G401.6 (cell line): ENCODE results near the gene EPDR1.
"Not testable (repeated sequence)": the region's sequence is repeated elsewhere in the genome, so short reads cannot be mapped to it uniquely, and the experiment has no call there.

Experiments
- FAIRE-seq: peaks from 2 replicates; lab custom pipeline; 2012; peaks lifted over from hg19 to GRCh38; lab: Jason Lieb, UNC

EPDR1 gene

DNA sequence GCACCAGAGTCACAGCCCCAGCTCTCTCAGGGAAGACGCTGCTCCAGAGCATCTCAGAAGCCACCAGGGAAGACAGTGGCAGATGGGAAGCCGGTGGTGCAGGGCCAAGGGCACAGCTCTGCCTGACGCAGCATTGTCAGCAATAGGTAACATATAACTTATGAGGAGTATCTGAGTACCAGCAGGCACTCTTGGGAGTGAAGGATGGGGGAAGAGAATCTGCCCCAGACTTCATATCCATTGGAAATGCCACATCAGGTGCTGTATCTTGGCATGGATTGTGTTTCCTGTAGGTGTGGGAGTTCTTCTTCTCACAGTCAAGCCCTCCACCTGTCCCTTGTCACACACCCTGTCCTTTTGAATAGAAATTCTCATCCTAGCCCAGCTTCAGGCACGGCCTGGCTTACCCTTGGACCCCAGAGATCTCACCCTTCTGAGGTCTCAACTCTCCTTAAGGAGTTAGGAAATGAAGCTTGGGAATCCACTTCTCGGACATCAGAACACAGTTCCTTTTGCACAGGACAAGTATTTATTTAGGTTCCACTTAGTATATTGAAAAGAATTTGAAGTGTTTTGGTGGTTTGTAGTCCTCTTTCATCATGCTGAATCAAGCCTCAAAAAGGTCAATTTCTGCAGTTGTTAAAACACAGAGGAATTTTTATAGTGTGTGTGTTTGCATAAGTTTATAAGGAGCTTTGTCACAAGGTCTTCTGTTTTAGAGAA, 9.9 kb downstream of the EPDR1 start:
- FAIRE-seq, result no peak

DNA sequence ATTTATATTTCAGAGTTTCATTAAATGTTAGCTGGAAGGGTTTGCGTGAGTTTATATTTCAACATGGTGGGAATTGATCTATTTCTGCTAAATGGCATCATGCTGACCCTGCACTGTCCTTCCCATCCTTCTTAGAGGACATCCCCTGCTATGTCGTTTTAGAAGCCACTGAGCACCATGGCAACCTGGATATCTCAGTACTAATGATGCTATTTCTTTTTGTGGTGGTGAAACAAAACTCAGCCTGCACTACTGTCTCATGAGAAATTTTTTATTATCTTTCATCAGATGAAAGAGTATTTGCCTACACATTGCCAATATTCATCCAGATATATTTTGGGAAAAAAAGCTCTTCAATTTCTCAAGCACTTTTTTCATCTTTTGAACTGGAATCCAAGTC, 12.1 kb downstream of the EPDR1 start:
- no peak for FAIRE-seq

DNA sequence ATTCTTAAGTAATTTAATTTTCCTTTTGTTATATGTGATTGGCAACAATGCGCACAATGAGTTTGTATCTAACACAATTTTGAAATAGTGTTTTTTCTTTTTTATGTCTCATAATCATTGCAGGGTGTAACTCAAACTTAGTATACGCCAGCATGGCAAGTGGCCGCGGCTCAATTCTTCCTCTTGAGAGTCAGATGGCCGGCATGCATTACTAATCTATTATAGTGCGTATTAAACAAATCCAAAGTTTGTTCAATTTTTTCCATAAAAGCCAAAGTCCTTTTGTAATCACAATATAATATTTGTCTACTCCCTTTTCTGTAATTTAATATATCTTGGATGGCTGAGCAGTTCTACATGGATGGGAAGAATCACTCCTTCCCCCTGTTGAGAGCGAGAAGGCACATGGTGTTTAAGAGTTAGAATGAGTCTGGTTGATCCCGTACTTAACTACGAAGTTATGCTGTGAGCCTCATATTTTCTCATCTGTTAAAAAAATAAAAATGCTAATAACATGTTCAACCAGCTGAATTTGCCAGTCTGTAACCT, 12.7 kb downstream of the EPDR1 start:
- no peak for FAIRE-seq

DNA sequence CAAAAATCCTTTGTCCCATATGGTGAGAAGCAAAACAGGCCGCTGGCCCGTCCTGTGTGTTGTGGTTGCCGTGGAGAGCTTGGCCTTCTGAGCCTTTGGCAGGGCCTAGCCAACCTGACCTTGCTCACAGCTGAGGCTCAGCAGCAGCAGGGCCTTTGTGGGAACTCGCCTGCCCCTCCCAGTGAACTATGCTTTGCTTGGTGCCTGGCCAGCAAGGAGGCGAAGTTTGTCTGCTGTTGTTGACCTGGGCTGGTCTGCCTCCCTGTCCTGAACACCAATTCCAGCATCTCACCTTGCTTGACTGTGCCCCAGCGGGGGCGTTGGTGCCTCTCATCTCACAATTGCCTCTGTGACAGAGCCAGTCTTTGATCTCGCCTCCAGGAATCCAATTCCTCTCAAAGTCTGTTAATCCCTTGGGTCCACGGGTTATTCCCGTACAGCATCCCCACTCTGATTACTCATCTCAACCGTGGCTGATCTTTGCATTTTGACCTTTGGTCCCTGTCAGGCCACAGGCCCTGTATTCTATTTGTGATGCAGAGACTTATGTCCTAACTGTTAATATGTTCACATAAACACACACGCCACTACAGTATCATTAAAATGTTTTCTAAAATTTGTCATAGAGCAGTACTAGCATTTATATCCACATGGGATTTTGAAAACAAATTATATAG, 22.6 kb downstream of the EPDR1 start:
- FAIRE-seq, result no peak

DNA sequence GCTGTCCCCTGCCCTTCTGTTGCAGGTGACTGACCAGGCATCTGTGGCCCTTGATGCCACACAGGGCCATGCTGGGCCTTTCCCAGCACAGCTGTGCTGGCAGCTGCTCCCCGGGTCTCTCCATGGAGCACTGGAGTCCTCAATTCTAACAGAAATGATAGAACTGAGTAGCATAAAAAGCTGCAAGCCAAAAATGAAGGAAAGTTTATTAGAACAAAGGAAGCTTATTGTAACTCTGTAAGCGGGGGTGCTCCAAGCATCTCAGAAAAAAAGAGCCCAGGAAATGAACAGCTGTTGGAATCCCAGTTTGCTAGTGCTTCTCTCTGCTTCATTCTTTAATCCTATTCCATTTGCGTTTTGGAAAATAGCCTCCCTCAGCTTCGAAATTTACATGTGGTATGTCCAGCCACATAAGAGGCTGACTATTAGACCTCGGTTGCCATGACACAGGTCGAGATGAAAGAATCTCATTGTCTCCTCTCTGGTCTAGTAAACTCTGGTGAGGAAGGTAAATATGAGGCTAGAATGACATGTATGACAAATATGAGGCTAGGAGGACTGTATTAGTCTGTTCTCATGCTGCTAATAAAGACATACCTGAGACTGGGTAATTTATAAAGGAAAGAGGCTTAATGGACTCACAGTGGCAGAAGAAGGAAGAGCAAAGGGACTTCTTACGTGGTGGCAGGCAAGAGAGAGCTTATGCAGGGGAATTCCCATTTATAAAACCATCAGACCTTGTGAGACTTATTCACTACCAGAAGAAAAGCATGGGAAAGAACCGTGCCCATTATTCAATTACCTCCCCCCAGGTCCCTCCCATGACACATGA, 23.7 kb downstream of the EPDR1 start:
- no peak for FAIRE-seq

DNA sequence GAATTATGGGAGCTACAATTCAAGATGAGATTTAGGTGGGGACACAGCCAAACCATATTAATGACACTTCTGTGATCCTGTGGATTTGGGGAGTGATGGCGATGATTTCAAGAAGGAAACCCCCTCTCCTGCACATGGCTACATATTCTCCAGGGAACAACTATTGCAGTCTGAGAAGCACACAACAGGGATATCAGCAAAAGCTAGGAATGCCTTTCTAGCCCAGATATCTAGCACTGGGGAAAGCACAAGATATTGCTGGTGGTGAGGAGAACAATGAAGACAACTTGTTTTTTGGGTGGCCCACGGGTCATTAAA, 24.3 kb downstream of the EPDR1 start:
- no peak for FAIRE-seq

DNA sequence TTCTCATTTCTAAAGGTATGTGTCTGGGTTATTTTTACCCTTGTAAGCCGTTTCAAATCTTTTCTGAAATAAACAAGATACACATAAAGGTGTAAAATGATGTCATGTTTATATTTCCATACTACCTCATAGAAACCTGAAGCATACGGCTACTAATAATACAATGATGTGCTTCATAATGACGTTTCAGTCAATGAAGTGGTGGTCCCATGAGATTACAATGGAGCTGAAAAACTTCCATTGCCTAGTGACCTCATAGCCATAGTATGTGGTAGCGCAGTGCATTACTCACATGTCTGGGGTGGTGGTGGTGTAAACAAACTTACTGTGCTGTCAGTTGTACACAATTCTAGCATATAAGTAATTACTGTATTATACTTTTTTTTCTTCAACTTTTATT, 24.9 kb downstream of the EPDR1 start:
- FAIRE-seq, result no peak

DNA sequence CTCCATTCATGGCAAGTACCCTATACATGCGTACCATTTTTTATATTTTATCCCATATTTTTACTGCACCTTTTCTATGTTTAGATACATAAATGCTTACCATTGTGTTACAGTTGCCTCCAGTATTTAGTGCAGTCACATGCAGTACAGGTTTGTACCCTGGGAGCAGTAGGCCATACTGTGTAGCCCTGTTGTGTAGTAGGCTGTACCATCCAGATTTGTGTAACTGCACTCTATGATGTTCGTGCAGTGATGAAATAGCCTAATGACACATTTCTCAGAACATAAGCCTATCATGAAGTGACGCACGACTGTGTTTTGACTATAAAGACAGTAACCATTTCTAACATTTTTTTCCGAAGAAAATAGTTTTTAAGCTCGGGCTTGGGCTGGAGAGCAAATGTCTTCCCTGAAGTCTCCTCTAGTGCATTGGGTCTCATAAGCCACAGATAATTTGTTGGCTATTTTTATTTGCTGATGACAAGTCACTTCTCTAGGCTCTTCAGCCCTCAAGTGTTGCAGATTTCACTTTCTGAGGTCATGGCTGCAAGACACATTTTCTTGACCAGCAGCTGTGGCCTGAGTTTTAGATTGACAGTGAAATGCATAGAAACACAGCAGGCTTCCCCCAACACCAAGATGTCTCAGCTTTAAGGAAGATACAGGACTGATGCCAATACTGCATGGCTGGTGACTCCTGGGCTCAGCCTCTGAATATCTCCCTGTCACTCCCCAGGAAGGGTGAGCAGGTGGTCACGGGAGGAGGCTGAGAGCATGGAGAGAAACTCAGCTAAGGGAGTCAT, 26.9 kb downstream of the EPDR1 start:
- no peak for FAIRE-seq

DNA sequence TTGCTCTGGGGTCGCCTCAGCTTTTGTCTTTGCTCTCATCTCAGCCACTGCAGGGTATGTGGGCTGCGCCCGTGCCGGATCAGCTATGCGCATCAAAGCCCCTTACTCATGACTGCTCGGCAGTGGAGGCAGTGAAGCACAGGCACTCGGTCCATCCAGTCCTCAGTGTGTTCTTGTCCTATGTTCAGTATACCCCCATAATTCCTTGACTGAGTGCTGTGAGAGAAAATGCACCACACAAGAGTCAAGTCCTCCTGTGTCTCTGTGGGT, 27.4 kb downstream of the EPDR1 start:
- FAIRE-seq, result no peak

DNA sequence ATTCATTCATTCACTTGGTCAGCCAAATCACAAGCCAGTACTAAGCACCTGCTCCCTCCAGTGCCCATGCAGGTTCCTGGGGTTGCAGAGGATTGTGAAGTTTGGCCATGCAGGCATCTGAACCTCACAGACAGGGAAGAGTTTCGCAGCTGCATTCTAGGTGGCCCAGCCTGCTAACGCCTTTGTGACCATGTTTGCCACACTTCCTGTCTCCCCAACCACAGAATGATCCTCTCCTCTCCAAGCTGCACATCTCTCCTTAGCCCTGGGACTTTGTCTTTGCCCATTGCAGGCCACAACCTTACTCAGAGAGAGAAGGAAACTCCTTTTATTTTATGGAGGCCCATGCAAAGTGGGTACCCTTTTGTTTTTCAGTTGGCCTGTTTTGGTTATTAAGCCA, 31.8 kb downstream of the EPDR1 start:
- no peak for FAIRE-seq

DNA sequence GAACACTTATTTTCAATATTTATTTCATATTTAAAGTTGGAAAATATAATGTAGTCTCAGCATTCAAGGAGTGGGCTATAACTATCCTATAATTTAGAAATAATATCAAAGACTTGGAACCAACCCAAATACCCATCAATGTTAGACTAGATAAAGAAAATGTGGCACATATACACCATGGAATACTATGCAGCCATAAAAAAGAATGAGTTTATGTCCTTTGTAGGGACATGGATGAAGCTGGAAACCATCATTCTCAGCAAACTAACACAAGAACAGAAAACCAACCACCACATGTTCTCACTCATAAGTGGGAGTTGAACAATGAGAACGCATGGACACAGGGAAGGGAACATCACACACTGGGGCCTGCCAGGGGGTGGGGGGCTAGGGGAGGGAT, 33.8 kb downstream of the EPDR1 start:
- FAIRE-seq, result not testable (repeated sequence)

DNA sequence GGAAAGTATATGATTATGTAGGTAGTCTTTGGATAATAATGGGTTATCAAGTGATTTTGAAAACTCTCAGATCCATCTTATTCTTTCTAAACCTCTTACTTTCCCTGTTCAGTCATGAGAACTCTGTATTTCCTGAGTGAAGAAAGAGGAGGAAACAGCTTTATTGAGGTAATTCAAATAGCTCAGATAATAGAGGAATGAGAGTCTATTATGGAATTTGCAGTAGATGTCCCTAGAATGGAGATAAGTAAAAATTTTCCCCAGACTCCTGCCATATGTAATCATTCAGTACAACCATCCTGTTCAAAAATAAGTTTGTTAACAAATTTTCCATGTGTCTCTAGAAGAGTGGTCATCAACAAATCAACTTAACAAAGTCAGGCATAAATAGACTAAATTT, 36.4 kb downstream of the EPDR1 start:
- FAIRE-seq, result no peak

DNA sequence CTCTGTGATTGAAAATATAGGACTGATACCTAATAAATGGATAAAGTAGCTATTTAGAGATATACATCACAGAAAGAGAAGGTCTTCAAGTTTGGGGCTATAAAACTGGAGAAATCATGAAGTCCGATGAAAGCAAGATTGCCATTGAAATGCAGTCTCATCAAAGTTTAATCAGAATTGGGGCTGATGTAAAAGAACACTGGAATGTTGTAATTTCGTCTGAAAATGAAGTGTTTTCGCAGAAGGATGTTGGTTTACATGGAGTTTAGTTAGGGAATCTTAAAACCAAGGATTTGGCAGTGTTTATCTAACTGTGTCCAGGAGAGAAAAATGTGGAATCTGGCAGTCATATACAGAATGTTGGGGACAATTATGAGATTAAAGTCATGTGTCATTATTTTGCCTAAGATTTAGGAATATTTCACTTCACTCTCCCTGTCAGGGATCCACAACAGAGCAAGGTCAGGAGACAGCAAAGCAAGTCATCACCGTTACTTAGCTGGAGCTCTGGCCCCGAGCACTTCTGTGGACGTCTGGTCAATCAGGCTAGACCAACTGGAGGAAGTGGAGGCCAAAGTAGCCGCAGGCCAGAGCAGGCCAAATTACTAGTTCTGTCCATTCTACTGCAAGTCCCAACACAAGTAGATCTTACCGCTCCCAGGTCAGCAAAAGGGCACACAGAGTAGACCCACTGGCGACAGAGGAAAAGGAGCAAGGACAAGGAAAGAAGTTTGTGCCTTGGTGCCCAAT, 37.0 kb downstream of the EPDR1 start:
- no peak for FAIRE-seq

DNA sequence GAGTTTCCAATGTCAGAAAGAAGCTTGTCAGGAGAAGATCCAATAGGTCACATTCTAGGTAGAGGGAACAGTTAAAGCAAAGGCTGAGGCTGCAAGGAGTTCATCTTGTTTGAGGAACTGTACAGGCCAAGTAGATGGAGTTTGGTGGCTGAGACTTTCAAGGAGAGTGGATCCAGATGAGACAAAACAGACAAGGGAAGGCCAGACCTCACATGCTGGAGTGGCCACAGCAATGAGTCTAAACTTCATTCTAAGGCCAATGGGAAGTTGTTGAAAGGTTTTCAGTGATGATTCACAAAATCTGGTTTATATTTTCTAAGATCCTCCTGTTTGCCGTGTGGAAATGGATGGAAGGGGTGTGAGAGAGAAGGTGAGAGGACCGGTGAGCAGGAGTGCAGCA, 40.0 kb downstream of the EPDR1 start:
- FAIRE-seq, result no peak

DNA sequence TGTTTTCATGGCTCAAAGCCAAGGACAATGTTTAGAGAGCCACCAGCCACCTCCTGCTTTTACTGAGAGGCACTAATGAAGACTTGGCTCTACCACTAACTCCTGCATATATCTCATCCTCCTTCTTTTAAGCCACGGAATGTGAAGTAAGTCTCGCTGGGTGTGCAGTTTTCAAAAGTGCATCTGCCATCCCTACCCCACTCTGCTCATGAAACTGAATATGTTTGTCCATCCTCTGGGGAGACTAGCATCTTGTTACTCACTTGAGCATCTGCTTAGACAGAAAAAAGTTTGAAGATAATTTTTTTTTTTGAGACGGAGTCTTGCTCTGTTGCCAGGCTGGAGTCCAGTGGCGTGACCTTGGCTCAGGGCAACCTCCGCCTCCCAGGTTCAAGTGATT, 40.8 kb downstream of the EPDR1 start:
- no peak for FAIRE-seq

DNA sequence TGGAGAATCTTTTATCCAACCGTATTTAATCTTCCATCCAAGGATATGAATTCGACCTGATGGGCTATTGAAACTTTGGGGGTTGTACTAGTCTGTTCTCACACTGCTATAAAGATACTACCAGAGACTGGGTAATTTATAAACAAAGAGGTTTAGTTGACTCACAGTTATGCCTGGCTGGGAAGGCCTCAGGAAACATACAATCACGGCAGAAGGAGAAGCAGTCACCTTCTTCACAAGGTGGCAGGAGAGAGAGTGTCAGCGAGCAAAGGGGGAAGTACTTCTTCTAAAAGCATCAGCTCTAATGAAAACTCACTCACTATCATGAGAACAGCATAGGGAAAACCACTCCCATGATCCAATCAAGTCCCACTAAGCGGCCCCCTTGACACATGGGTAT, 43.8 kb downstream of the EPDR1 start:
- no peak for FAIRE-seq

DNA sequence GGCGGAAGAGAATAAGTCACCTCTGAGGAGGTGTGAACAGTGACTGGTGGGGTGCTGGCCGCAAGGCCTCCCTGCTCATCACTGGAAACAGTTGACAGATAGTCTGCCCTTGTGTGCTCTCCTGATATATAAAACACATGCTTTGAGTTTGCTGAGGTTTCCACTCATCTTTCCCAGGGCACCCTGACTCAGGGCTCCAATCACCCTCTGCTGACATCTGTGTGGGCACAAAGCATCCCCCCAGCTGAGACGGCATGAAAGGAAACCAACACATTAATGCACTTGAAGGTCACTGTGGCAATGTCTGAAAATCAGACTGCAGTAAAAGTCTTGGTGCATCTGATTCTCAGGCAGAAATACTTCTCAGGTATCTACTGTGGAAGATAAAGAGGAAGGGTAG, 49.8 kb downstream of the EPDR1 start:
- no peak for FAIRE-seq

DNA sequence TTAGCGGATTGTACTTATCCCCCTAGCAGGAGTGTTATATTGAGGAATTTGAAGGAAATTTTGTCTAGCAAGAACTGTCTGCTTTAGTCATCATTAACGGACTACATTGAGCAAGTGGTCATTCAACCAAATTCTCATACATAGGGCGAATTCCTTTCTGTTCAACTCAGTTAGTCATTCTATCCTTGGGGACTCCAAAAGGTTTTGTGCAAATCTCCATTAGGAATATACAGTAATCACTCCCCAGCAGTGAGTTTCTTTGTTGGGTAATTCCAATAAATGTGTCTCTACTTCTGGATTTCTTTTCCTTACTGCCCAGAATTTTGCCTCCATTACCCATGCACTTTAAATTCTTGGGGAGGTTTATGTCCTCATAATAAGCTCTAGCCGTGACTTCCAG, 51.1 kb downstream of the EPDR1 start:
- FAIRE-seq, result no peak

DNA sequence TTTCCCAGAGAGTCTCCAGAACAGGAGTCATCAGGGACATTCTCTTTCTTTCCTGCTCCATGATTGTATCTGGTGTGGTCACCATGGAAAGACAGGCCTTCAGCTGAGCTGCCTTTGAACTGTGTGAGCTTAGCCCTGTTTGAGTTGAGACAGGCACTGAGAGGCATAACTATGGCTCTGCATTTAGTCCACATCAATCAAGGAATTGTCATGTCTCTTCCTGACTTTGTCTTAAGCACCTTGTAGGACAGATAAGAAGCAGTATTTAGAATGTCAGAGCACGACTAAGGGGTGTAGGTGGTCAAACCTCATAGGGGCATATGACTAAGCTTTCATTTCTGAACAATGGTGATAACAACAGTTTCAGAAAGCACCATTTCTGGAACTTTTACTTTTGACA, 53.5 kb downstream of the EPDR1 start:
- FAIRE-seq, result no peak

DNA sequence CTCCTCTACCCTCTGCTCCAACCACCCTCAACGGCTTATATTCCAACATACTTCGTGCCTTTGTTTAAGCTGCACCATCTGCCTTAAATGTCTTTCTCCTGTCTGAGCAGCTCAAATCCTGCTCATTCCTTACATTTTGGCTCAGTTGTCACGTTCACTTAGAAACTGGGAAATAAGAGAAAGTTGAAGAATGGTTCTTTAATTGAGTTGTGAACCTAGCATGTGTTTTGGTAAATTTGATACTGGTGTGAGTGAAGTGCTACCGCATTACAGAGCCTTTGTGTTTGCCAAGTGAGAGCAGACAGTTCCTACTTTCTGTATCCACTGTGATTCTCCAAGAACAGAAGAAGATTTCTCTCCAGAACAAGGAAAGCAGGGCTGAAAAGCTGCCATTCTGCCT, 54.3 kb downstream of the EPDR1 start:
- no peak for FAIRE-seq

DNA sequence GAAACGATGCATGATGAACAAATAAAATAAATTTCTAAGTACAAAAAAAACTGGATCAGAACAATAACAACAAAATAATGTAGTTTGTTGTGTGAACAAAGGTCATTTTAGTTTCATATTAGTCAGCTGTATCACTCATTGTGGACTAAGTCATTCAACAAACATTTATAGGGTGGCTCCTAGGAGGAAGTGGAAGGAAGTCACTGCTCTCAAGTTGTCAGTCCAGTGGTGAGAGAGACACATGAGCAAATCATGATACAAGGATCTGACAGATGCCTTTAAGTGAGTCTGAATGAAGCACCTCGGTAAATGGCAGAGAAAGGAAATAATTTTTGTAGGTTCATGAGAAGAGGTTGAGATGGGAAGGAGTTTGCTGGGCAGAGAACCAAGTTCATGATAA, 56.8 kb downstream of the EPDR1 start:
- no peak for FAIRE-seq

DNA sequence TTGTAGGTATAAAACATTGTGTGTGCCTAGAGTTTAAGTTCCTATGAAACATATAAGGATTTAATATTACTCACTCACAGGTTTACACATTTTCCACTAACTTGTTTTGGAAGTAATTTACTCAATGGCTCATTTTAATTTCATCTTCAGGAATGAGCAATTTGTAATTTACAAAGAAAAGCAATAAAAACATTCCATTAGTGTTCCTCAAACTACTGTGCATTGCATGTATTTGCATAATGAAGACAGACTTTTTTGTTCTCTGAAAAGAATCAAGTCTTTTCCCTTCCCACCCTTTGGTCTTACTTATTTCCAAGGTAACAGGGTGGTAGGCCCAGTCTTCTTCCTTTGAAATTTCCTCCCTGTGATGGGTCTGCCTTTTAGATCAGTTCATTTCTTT, 61.2 kb downstream of the EPDR1 start:
- no peak for FAIRE-seq
